Cerebellar cortex (tissue), 1 donor: ENCODE results near the gene PCDHA8.
"Not testable (repeated sequence)": the region's sequence is repeated elsewhere in the genome, so short reads cannot be mapped to it uniquely, and the experiment has no call there.

Experiments
- DNase-seq: peaks from one replicate; pipeline ENCODE4 v3.0.0-alpha.2; 2015; ENCODE audit warnings: low spot score

The PCDHA8 gene

GRCh38 chr5:140840978-140841962, at the start of gene PCDHA8:
Gene PCDHA8 (plus strand): TSS chr5:140841187. CDS start chr5:140841322, 135 bp downstream.
- peak; percentile 66 for DNase-seq

DNA sequence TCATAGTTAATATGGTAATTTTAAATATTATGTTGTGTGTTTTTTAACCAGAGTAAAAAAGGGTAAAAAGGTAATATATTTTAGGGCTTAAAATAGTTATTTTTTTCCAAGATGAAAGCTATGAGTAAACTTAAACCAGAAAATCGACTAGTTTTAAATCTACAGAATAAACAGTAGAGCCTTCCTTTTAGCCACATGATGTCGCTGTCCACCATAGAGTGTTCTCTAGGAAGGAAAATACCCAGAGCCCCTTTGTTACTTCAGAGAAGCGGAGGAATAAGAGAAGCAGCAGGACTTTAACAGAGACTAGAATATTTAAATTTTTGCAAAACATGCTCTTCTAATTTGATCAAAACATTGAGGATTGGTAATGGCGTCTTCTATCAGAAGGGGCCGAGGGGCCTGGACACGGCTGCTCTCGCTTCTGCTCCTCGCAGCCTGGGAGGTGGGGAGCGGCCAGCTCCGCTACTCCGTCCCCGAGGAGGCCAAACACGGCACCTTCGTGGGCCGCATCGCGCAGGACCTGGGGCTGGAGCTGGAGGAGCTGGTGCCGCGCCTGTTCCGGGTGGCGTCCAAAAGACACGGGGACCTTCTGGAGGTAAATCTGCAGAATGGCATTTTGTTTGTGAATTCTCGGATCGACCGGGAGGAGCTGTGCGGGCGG, 46.3 kb upstream of the PCDHA8 start, which contains the start of gene PCDHA2:
Gene PCDHA2 (plus strand): TSS at position 258 of the 664 bp plus-strand sequence.
- peak; percentile 9 for DNase-seq

DNA sequence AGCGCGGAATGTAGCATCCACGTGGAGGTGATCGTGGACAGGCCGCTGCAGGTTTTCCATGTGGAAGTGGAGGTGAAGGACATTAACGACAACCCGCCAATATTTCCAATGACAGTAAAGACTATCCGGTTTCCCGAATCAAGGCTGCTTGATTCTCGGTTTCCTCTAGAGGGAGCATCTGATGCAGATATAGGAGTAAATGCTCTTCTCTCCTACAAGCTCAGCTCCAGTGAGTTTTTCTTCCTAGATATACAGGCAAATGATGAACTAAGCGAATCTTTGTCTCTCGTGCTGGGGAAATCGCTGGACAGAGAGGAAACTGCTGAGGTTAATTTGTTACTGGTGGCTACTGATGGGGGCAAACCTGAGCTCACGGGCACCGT, 45.7 kb upstream of the PCDHA8 start:
- no peak for DNase-seq

- not testable (repeated sequence) for DNase-seq
Observed at GRCh38 chr5:140796072-140796717, 44.8 kb upstream of the PCDHA8 start.

DNA sequence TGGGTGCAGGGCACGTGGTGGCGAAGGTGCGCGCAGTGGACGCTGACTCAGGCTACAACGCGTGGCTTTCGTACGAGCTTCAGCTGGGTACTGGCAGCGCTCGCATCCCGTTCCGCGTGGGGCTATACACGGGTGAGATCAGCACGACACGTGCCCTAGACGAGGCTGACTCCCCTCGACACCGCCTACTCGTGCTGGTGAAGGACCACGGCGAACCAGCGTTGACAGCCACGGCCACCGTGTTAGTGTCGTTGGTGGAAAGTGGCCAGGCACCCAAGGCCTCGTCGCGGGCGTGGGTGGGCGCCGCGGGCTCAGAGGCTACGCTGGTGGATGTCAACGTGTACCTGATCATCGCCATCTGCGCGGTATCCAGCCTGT, 44.3 kb upstream of the PCDHA8 start:
- no peak for DNase-seq

DNA sequence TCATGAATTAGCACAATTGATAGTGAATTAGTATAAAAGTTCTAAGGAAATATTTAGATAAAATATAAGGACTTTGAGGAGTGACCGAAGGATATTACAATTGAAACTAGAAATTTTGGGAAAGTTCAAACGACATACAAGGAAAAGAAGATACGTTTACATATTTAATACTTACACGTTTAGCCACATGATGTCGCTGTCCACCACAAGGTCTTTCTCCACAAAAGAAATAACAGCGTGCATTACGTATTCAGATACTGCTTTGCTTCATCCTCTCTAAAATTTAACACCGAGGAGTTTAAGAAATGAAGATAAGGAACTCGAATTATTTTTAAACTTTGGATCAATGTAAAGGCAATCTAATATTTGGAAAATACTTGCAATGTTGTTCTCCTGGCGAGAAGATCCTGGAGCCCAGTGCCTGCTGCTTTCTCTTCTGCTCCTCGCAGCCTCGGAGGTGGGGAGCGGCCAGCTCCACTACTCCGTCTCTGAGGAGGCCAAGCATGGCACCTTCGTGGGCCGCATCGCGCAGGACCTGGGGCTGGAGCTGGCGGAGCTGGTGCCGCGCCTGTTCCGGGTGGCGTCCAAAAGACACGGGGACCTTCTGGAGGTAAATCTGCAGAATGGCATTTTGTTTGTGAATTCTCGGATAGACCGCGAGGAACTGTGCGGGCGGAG, 40.0 kb upstream of the PCDHA8 start, which contains the start of gene PCDHA3:
Gene PCDHA3 (plus strand): TSS at position 242 of the 678 bp plus-strand sequence.
- DNase-seq = peak; percentile 20

DNA sequence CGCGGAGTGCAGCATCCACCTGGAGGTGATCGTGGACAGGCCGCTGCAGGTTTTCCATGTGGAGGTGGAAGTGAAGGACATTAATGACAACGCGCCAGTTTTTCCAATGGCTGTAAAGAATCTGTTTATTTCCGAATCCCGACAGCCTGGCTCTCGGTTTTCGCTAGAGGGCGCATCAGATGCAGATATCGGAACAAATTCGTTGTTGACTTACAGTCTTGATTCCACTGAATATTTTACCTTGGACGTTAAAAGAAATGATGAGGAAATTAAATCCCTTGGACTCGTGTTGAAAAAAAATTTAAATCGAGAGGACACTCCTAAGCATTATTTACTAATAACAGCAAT, 39.5 kb upstream of the PCDHA8 start:
- no peak for DNase-seq

DNA sequence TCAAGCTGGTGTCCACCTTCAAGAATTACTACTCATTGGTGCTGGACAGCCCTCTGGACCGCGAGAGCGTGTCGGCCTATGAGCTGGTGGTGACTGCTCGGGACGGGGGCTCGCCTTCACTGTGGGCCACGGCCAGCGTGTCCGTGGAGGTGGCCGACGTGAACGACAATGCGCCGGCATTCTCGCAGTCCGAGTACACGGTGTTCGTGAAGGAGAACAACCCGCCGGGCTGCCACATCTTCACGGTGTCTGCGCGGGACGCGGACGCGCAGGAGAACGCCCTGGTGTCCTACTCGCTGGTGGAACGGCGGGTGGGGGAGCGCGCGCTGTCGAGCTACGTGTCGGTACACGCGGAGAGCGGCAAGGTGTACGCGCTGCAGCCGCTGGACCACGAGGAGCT, 38.6 kb upstream of the PCDHA8 start:
- not testable (repeated sequence) for DNase-seq

DNA sequence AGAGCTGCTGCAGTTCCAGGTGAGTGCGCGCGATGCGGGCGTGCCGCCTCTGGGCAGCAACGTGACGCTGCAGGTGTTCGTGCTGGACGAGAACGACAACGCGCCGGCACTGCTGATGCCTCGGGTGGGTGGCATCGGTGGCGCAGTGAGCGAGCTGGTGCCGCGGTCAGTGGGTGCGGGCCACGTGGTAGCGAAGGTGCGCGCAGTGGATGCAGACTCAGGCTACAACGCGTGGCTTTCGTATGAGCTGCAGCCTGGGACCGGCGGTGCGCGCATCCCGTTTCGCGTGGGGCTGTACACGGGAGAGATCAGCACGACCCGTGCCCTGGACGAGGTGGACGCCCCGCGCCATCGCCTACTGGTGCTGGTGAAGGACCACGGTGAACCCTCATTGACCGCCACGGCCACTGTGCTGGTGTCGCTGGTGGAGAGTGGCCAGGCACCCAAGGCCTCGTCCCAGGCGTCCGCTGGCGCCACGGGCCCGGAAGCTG, 38.2 kb upstream of the PCDHA8 start:
- DNase-seq = no peak

- DNase-seq = peak; percentile 64
Observed at GRCh38 chr5:140806834-140807775, 33.9 kb upstream of the PCDHA8 start, which contains the start of gene PCDHA4. Gene PCDHA4 (plus strand): TSS chr5:140807068.

DNA sequence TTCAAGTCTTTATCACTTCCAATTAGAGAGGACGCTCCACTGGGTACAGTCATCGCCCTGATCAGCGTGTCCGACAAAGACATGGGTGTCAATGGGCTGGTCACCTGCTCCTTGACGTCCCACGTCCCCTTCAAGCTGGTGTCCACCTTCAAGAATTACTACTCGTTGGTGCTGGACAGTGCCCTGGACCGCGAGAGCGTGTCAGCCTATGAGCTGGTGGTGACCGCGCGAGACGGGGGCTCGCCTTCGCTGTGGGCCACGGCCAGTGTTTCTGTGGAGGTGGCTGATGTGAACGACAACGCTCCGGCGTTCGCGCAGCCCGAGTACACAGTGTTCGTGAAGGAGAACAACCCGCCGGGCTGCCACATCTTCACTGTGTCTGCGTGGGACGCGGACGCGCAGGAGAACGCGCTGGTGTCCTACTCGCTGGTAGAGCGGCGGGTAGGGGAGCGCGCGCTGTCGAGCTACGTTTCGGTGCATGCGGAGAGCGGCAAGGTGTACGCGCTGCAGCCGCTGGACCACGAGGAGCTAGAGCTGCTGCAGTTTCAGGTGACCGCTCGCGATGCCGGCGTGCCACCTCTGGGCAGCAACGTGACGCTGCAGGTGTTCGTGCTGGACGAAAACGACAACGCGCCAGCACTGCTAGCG, 32.6 kb upstream of the PCDHA8 start:
- not testable (repeated sequence) for DNase-seq

- no peak for DNase-seq
Observed at GRCh38 chr5:140808889-140809291, 32.1 kb upstream of the PCDHA8 start.

GRCh38 chr5:140821375-140822280, 19.4 kb upstream of the PCDHA8 start, which contains the start of gene PCDHA5:
Gene PCDHA5 (plus strand): TSS chr5:140821613.
- DNase-seq = peak; percentile 47

- DNase-seq = no peak
Observed at GRCh38 chr5:140822281-140822629, 18.7 kb upstream of the PCDHA8 start.

GRCh38 chr5:140822969-140823368, 18.0 kb upstream of the PCDHA8 start:
- DNase-seq = not testable (repeated sequence)

- no peak for DNase-seq
Observed at GRCh38 chr5:140823475-140823874, 17.5 kb upstream of the PCDHA8 start.

GRCh38 chr5:140827704-140828361, 13.2 kb upstream of the PCDHA8 start, which contains the start of gene PCDHA6:
Gene PCDHA6 (plus strand): TSS chr5:140827960. CDS start chr5:140828092, 132 bp downstream.
- peak; percentile 34 for DNase-seq

- no peak for DNase-seq
Observed at GRCh38 chr5:140828362-140828737, 12.6 kb upstream of the PCDHA8 start.
